HG02610 (cell line): ENCODE measurements around the gene NMT1.

Experiments used
- ATAC-seq: cut with Tn5 transposase; IDR thresholded peaks from one replicate; pipeline ENCODE4 v1.9.1; 2021; ENCODE audit warnings: mild to moderate bottlenecking, moderate library complexity; ENCODE audit not compliant: unreplicated experiment

Gene NMT1

DNA sequence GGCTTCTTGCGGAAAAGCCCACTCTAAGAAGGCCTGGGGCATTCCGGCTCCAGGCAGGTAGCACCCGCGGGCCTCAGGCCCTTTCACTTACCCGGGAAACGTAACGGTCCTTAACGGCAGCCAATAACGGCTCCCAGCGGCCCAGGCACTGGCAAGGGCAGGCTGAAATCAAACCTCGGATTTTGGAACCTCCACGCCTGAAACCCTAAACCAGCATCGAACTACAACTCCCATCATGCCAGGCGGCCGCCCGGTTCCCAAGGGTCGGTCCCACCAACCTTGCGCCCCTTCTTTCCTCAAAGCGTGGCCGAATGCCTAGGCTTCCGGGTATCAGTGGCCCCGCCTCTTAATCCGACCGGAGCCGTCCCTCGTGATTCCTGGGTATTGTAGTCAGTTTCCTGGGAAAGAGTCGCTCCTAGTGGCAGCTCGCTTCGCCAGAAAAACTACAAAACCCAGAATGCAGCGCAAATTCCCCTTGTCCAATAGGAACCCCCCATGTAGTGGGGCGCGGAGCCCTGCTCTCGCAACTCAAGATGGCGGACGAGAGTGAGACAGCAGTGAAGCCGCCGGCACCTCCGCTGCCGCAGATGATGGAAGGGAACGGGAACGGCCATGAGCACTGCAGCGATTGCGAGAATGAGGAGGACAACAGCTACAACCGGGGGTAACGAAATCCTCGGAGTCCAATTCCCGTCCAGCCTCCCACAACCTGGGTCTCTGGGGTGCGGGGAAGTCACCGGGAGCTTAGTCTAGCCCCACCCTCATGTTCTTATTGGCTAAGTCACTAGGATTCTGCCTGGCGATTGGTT is at the start of gene NMT1:
TSS of gene NMT1 (plus strand) at position 521 of the 809 bp plus-strand sequence. CDS start at position 534, 13 bp downstream.
- peak; percentile 83 for ATAC-seq

DNA sequence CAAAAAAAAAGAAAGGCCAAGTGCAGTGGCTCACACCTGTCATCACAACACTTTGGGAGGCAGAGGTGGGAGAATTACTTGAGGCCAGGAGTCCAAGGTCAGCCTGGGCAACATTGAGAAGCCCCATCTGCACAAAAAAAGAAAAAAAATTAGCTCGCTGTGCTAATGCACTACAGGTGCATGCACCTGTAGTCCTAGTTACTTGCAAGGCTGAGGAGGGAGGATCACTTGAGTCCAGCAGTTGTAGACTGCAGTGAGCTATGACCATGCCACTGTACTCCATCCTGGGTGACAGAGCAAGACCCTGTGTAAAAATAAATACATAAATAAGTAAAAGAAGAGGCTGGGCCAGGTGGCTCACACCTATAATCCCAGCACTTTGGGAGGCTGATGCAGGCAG is 49.4 kb upstream of the NMT1 start:
- no peak for ATAC-seq

GRCh38 chr17:45013021-45013997 is 47.8 kb upstream of the NMT1 start:
- ATAC-seq: no peak

DNA sequence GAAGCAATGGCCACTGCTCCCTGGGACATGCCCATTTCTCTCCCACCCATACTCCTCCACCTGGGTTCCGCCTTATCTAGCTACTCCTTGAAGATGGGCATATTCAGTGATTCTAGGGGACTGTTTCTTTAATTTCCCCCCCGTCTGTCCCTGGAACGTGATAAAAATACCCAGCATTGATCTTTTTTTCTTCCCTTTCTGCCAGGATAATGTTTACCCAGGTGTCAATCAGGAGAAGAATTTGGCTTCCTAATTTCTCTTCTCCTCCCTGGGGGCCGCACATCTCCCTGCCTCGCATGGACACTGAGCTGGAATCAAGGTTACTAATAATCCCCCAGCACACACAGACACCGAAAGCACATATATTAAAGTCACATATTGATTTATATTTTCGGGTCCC is 44.9 kb upstream of the NMT1 start:
- ATAC-seq: no peak

- no peak for ATAC-seq
Observed at GRCh38 chr17:45016823-45017222, 44.3 kb upstream of the NMT1 start.

DNA sequence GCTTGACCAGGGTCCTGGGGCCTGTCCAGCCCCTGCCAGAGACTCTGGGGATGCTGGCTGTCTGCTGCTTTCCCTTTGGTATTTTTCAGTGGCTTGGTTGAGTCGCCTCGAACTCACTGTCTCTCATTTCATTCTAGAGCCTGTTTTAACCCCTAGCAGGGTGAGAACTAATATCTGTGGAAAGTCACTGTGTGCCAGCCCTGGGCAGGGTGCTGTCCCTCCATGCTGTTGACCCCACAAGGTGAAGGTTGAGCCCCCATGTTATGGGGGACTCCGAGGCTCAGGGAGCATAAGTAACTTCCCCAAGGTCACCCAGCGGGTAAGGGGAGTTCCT is 42.6 kb upstream of the NMT1 start:
- ATAC-seq: no peak

DNA sequence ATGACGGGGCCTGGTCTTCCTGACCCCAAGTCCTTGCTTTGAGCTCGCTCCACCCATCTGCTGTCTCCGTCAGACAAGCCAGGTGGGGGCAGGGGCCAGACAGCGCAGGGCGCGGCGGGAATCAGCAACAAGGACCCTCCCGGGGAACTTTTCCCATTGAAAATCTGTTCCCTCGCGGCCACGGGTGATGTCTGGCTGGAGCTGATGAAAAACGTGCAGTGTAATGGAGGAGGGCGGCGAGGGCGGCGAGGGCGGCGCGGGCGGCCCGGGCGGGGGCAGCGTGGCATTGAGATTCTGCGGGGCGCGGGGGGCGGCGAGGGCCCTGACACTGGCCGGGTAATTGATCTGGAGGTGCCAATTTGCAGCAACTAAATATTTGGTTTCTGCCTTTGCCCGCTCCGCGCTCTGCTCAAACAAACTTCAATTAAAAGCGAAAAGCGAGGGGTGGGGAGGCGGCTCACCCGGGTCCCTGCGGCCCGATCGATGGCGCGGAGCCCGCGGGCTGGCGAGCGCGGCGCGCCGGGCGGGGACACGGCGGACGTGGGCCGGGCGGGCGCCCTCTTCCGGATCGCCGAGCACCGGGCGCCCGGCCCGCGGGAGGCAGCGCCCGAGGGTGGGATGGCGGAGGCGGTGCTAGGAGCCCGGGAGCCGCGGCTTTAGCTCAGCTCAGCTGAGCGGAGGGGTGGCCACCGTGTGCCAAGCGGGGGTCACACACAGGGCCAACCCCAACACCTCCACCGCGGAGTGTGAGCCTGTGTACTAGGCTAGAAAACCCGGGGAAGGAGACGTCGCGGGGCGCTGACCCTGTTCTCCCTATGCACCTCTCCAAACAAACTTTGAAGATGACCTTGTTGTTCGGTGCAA is 42.0 kb upstream of the NMT1 start:
- no peak for ATAC-seq

- no peak for ATAC-seq
Observed at GRCh38 chr17:45020354-45021138, 40.6 kb upstream of the NMT1 start.

DNA sequence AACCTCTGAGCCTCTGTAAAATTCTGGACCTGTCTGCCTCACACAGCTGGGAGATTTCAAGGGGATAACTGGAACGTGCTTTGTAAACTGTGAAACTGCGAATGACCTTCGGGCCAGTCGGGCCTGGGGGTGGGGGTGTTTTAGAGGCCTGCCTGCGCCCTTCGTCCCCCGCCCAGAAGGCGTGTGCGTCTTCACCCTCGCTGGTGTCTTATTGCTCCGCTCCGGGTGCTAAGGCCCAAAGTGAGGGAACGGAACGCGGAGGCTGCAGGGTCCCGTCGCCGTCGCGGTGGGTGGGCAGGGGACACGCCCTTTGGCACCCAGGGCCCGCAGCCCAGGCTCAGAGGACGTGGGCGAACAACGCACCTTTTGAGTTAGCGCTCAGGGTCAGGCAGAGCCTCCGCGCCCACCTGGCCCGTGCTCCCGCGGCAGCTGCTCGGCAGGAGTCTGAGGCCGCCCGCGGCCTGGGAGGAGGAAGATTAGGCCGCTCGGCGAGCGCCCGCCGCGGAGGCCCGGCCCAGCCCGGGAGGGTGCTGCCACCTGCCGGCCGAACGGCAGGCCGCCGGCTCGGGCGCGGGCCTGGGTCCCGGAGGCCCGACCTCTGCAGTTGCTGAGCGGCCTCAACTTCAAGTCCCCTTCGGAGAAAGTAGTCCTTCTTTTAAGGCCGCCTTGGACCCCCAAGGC is 39.4 kb upstream of the NMT1 start:
- peak; percentile 47 for ATAC-seq

GRCh38 chr17:45022288-45022648 is 38.8 kb upstream of the NMT1 start:
- no peak for ATAC-seq

- no peak for ATAC-seq
Observed at GRCh38 chr17:45022655-45023339, 38.3 kb upstream of the NMT1 start.

DNA sequence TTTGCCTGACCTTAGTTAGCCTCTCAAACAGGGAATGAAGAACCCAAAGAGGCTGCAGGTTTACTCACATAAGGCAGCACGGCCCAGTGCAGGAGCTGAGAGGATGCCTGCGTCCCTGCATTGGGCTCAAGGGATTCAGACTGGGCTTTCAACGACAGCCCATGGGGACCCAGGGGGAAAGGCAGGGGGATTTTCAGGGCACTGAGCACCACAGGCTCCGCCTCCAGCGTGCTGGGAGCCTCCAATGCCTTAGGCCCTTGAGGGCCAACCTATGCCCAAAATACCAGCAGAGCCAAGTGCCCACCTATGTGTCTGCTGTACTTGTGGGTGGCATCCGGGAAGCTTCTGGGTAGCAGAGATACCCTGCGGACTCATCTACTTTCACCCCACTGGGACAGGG is 32.0 kb upstream of the NMT1 start:
- no peak for ATAC-seq

- ATAC-seq: peak; percentile 53
Observed at GRCh38 chr17:45029758-45030423, 31.2 kb upstream of the NMT1 start.

DNA sequence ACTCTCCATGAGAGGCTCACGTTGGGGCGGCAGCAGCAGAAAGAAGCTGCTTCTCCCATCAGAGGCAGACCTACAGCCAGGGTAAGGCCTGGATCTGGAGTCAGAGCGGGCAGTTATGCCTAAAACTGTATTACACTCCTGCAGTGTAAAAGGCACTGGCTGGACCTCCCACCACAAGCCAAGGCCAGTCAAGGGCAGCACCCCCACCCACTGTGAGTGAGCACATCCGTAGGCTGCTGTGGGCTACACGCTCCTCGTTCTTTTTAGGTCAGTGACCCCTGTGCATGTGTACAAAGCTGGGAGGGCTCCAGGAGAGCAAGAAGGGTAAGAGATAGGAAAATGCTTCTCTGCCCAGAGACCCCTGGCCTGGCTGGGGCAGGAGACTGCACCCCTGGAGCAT is 30.4 kb upstream of the NMT1 start:
- no peak for ATAC-seq

DNA sequence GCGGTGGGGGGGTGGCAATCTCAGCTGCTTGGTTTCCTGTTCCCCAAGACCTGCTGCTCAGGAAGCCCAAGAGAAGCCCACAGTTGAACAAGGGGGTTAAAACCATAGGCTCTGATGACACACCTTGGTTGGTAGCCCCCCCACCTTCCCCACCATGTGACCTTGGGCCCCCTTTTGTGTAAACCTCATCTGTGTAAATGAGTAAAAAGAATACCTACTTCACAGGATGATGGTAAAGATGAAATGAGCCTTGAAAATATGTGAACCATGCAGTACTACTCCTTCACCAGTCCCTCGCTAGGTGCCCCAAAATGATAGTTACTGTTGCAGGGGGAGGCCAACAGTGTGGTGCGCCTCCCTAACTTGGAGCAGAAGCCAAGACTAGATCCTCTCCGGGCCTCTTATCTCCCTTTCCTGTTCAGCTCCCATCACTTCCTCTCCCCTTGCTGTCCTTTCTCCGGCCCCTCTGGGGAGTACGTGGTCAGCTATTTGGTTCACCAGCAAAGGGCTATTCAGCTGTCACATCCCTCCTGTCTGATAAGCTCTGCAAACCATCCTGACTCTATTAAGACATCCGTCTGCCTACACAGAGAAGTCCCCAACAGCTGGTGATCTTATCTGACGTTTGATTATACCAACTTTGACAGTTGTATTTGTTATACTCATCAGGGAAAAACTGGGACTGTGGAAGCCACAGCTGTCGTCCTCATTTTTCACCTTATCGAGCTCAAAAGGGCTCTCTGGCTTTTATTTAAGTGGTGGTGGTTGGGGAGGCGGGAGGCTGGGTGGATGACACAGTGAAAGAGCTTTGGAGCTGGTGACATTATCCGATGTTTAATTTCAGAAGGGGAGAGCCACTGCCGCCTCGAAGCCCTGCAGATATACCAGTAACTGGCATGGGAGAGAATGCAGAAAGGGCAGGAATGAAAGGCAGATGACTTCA is 29.6 kb upstream of the NMT1 start:
- no peak for ATAC-seq

GRCh38 chr17:45032174-45032541 is 29.0 kb upstream of the NMT1 start:
- no peak for ATAC-seq

- ATAC-seq: no peak
Observed at GRCh38 chr17:45034599-45034998, 26.5 kb upstream of the NMT1 start.

GRCh38 chr17:45035848-45036247 is 25.3 kb upstream of the NMT1 start:
- no peak for ATAC-seq
